ENCODE measurements around the gene LMO7. TPM values are rescaled to one million over a fixed set of nuclear protein-coding genes. Genes with fewer than 3 reads are reported as not detected.

Gene LMO7
- total RNA-seq, 1 donor from 2014 or later: 446 TPM

GRCh38 chr13:75875450-75875849 lies 239.3 kb downstream of the LMO7 start:
- intact Hi-C loops (cut with micrococcal nuclease): no loop called here
- Histone ChIP-seq H3K9me3 (replicated peaks) (no peaks in the 10 kb centered on the region), H3K4me1 (peaks cover 7% of the 10 kb centered on the region), H3K4me3 (no peak overlapping the region), H3K27ac (replicated peaks) (no peak overlapping the region), H3K36me3 (no peaks in the 10 kb centered on the region), H3K27me3 (ENCODE audit: low read depth) (no peaks in the 10 kb centered on the region)
- TF ChIP-seq CTCF (IDR thresholded peaks at IDR 0.05; ENCODE audit: borderline replicate concordance): no peak
- DNase-seq: no peak

GRCh38 chr13:75876142-75877050 lies 240.3 kb downstream of the LMO7 start:
- peak; percentile 92 for TF ChIP-seq CTCF (IDR thresholded peaks at IDR 0.05; ENCODE audit: borderline replicate concordance)
- Histone ChIP-seq H3K4me1 (peaks cover 7% of the 10 kb centered on the region), H3K9me3 (replicated peaks) (no peaks in the 10 kb centered on the region), H3K36me3 (no peaks in the 10 kb centered on the region), H3K4me3 (no peak overlapping the region), H3K27ac (replicated peaks) (no peak overlapping the region), H3K27me3 (ENCODE audit: low read depth) (no peaks in the 10 kb centered on the region)
- DNase-seq: peak; percentile 34
- intact Hi-C loops (cut with micrococcal nuclease): no loop called here

GRCh38 chr13:75877071-75877470 lies 240.9 kb downstream of the LMO7 start:
- intact Hi-C loops (cut with micrococcal nuclease): no loop called here

GRCh38 chr13:75879656-75880055 lies 243.5 kb downstream of the LMO7 start:
- H3K36me3 ChIP-seq: no peaks in the 10 kb centered on the region
- no peak for TF ChIP-seq CTCF (IDR thresholded peaks at IDR 0.05; ENCODE audit: borderline replicate concordance)
- H3K27ac ChIP-seq (replicated peaks): no peak overlapping the region
- H3K9me3 ChIP-seq (replicated peaks): no peaks in the 10 kb centered on the region
- intact Hi-C loops (cut with micrococcal nuclease): loop anchor here (10.0 kb wide), 1 partner anchor 135 kb away; no protein-coding TSS in a partner anchor
- H3K4me3 ChIP-seq: no peak overlapping the region
- DNase-seq: no peak
- peaks cover 7% of the 10 kb centered on the region for H3K4me1 ChIP-seq
- H3K27me3 ChIP-seq (ENCODE audit: low read depth): no peaks in the 10 kb centered on the region

More at GRCh38 chr13:75877071-75877470, 240.9 kb downstream of the LMO7 start:
- Histone ChIP-seq H3K4me3 (no peak overlapping the region), H3K27me3 (ENCODE audit: low read depth) (no peaks in the 10 kb centered on the region), H3K36me3 (no peaks in the 10 kb centered on the region), H3K9me3 (replicated peaks) (no peaks in the 10 kb centered on the region), H3K27ac (replicated peaks) (no peak overlapping the region), H3K4me1 (peaks cover 7% of the 10 kb centered on the region)
- DNase-seq: no peak
- TF ChIP-seq CTCF (IDR thresholded peaks at IDR 0.05; ENCODE audit: borderline replicate concordance): no peak

GRCh38 chr13:75881109-75881775 lies 245.1 kb downstream of the LMO7 start:
- Histone ChIP-seq H3K4me3 (no peak overlapping the region), H3K27ac (replicated peaks) (no peak overlapping the region), H3K27me3 (ENCODE audit: low read depth) (no peaks in the 10 kb centered on the region), H3K36me3 (no peaks in the 10 kb centered on the region), H3K4me1 (peaks cover 4% of the 10 kb centered on the region), H3K9me3 (replicated peaks) (no peaks in the 10 kb centered on the region)
- TF ChIP-seq CTCF (IDR thresholded peaks at IDR 0.05; ENCODE audit: borderline replicate concordance): no peak
- DNase-seq: no peak
- intact Hi-C loops (cut with micrococcal nuclease): loop anchor here (10.0 kb wide), 1 partner anchor 134 kb away; no protein-coding TSS in a partner anchor

All from left ventricle myocardium inferior (tissue), 1 donor.